NCI-H1436 treated with DMSO at 0.1 percent for 48 hours (cell line): Measurements from ENCODE around the gene POTEH.
"Not testable (repeated sequence)": the region's sequence is repeated elsewhere in the genome, so short reads cannot be mapped to it uniquely, and the experiment has no call there.

ENCODE experiments used
- DNase-seq: peaks from one replicate; lab custom pipeline; 2025; lab: John Stamatoyannopoulos, UW

The POTEH gene

GRCh38 chr22:15689749-15690125, at the start of gene POTEH:
Gene POTEH (plus strand): TSS chr22:15690026. CDS start chr22:15690078, 52 bp downstream.
- not testable (repeated sequence) for DNase-seq

- not testable (repeated sequence) for DNase-seq
Observed at GRCh38 chr22:15642288-15642861, 47.5 kb upstream of the POTEH start.

- DNase-seq = not testable (repeated sequence)
Observed at GRCh38 chr22:15651954-15652353, 37.9 kb upstream of the POTEH start.

GRCh38 chr22:15652738-15653137, 37.1 kb upstream of the POTEH start:
- DNase-seq = not testable (repeated sequence)

- DNase-seq = not testable (repeated sequence)
Observed at GRCh38 chr22:15653241-15653640, 36.6 kb upstream of the POTEH start.

GRCh38 chr22:15661102-15661501, 28.7 kb upstream of the POTEH start:
- DNase-seq = not testable (repeated sequence)

GRCh38 chr22:15664682-15665081, 25.1 kb upstream of the POTEH start:
- not testable (repeated sequence) for DNase-seq

GRCh38 chr22:15665478-15665877, 24.3 kb upstream of the POTEH start:
- not testable (repeated sequence) for DNase-seq

GRCh38 chr22:15669430-15669829, 20.4 kb upstream of the POTEH start:
- DNase-seq = not testable (repeated sequence)

- not testable (repeated sequence) for DNase-seq
Observed at GRCh38 chr22:15679702-15680101, 10.1 kb upstream of the POTEH start.

- DNase-seq = not testable (repeated sequence)
Observed at GRCh38 chr22:15684115-15684514, 5.7 kb upstream of the POTEH start.

GRCh38 chr22:15684695-15685094, 5.1 kb upstream of the POTEH start:
- not testable (repeated sequence) for DNase-seq

- DNase-seq = not testable (repeated sequence)
Observed at GRCh38 chr22:15685641-15686040, 4.2 kb upstream of the POTEH start.

GRCh38 chr22:15687086-15687485, 2.7 kb upstream of the POTEH start:
- DNase-seq = not testable (repeated sequence)

GRCh38 chr22:15687676-15688075, 2.1 kb upstream of the POTEH start:
- DNase-seq = not testable (repeated sequence)

- DNase-seq = not testable (repeated sequence)
Observed at GRCh38 chr22:15688090-15688489, 1.7 kb upstream of the POTEH start.

- not testable (repeated sequence) for DNase-seq
Observed at GRCh38 chr22:15689012-15689748, 646 bp upstream of the POTEH start.

GRCh38 chr22:15713600-15713999, 23.8 kb downstream of the POTEH start:
- not testable (repeated sequence) for DNase-seq

- DNase-seq = not testable (repeated sequence)
Observed at GRCh38 chr22:15714125-15714524, 24.3 kb downstream of the POTEH start.

- DNase-seq = not testable (repeated sequence)
Observed at GRCh38 chr22:15721884-15722283, 32.1 kb downstream of the POTEH start.

GRCh38 chr22:15729209-15729917, 39.5 kb downstream of the POTEH start:
- DNase-seq = not testable (repeated sequence)

- DNase-seq = not testable (repeated sequence)
Observed at GRCh38 chr22:15731023-15731422, 41.2 kb downstream of the POTEH start.

- not testable (repeated sequence) for DNase-seq
Observed at GRCh38 chr22:15734411-15734810, 44.6 kb downstream of the POTEH start.
